Esophagus muscularis mucosa (tissue), 4 donors: ENCODE results near the gene ABCA1. TPM values are rescaled to one million over a fixed set of nuclear protein-coding genes. Genes with fewer than 3 reads are reported as not detected.
"Not testable (repeated sequence)": the region's sequence is repeated elsewhere in the genome, so short reads cannot be mapped to it uniquely, and the experiment has no call there.

ENCODE experiments used
- DNase-seq: peaks from one replicate; pipeline ENCODE4 v3.0.0-alpha.2; 2017; ENCODE audit errors: extremely low spot score
- H3K27ac ChIP-seq, 4 donors: fragments of 200-600 bp; sonication (generic); replicated peaks in 1 of 4; 1 replicate in 3 of 4; 2 replicates in 1 of 4; pipeline ENCODE4 v1.5.1; 2016 to 2019; ENCODE audit warnings: mild to moderate bottlenecking in 1 of 4
- H3K27me3 ChIP-seq, 4 donors: fragments of 200-600 bp; sonication (generic); one replicate each; pipeline versions ENCODE4 v1.5.1 to v1.6.0; 2016 to 2019
- H3K36me3 ChIP-seq, 4 donors: fragments of 200-600 bp; sonication (generic); one replicate each; pipeline ENCODE4 v1.5.1; 2016 to 2019
- H3K4me1 ChIP-seq, 4 donors: fragments of 200-600 bp; sonication (generic); one replicate each; pipeline ENCODE4 v1.5.1; 2016 to 2019
- H3K4me3 ChIP-seq, 4 donors: fragments of 200-600 bp; sonication (generic); 1 replicate in 2 of 4; 2 replicates in 2 of 4; pipeline ENCODE4 v1.5.1; 2016 to 2019; ENCODE audit warnings: mild to moderate bottlenecking in 4 of 4, moderate library complexity in 1 of 4
- H3K9me3 ChIP-seq, 4 donors: fragments of 200-600 bp; sonication (generic); 1 replicate in 3 of 4; 2 replicates in 1 of 4; pipeline ENCODE4 v1.5.1; 2016 to 2019
- CTCF ChIP-seq, 3 experiments: fragments of 200-600 bp in 2 of 3; fragments of 450-650 bp in 1 of 3; sonication (generic) in 2 of 3; IDR thresholded peaks; one replicate each; pipeline ENCODE4 v1.5.1; 2017 to 2019; ENCODE audit warnings: antibody characterized with exemption in 3 of 3, mild to moderate bottlenecking in 2 of 3, moderate library complexity in 1 of 3
- EP300 ChIP-seq: sonication (generic); formaldehyde crosslinking; IDR thresholded peaks from one replicate; pipeline ENCODE4 v1.6.1; 2017; ENCODE audit warnings: antibody characterized with exemption
- POLR2A ChIP-seq: fragments of 450-650 bp; IDR thresholded peaks from one replicate; pipeline ENCODE4 v1.6.1; 2017; ENCODE audit warnings: antibody characterized with exemption, moderate library complexity, mild to moderate bottlenecking, low read depth
- POLR2AphosphoS5 ChIP-seq, 2 donors: sonication (generic); formaldehyde crosslinking; IDR thresholded peaks; one replicate each; pipeline ENCODE4 v1.6.1; 2017; ENCODE audit warnings: antibody characterized with exemption in 2 of 2
- WGBS: methylation state at CpG from one replicate; pipeline ENCODE4 v1.1.5; 2018; 5-methylcytosine and 5-hydroxymethylcytosine counted together
- intact Hi-C: fragments of 100-400 bp; cut with DNase I; formaldehyde crosslinking; loops from one replicate; pipeline ENCODE4 v1.15.1; 2023
- total RNA-seq, 4 donors: library from RNA; depleted of rRNA; stranded (reverse); fragments of >200 nt; gene quantifications; one replicate each; pipeline versions ENCODE4 v1.1.0 to v1.2.1, GENCODE V29; 2016

Gene ABCA1
- total RNA-seq, 4 donors from 2014 or later, result 47.8 to 73.9 (median 54.7) TPM

GRCh38 chr9:104961238-104961637, 33.3 kb upstream of the ABCA1 start:
- 69% methylated on average over 5 of the region's 5 CpGs for WGBS
- no peak overlapping the region for H3K4me3 ChIP-seq
- TF ChIP-seq POLR2AphosphoS5 (IDR thresholded peaks at IDR 0.05), result no peak
- TF ChIP-seq CTCF (IDR thresholded peaks at IDR 0.05), result no peak
- no peak for TF ChIP-seq POLR2A
- TF ChIP-seq EP300, result no peak
- H3K9me3 ChIP-seq, result no peaks in the 10 kb centered on the region
- no peaks in the 10 kb centered on the region for H3K4me1 ChIP-seq
- H3K27ac ChIP-seq, result no peak overlapping the region
- intact Hi-C loops, result no loop called here
- H3K36me3 ChIP-seq, result no peaks in the 10 kb centered on the region
- no peak for DNase-seq
- H3K27me3 ChIP-seq, result no peaks in the 10 kb centered on the region

GRCh38 chr9:104960662-104961061, 32.7 kb upstream of the ABCA1 start:
- Histone ChIP-seq H3K36me3 (no peaks in the 10 kb centered on the region), H3K27me3 (no peaks in the 10 kb centered on the region), H3K9me3 (no peaks in the 10 kb centered on the region), H3K4me1 (no peaks in the 10 kb centered on the region), H3K4me3 (no peak overlapping the region), H3K27ac (no peak overlapping the region)
- intact Hi-C loops, result no loop called here
- no peak for TF ChIP-seq CTCF (IDR thresholded peaks at IDR 0.05)
- TF ChIP-seq POLR2AphosphoS5 (IDR thresholded peaks at IDR 0.05), result no peak
- TF ChIP-seq EP300, result no peak
- no peak for TF ChIP-seq POLR2A
- no peak for DNase-seq
- 44% methylated on average over 2 of the region's 2 CpGs for WGBS

GRCh38 chr9:104958751-104959150, 30.8 kb upstream of the ABCA1 start:
- Histone ChIP-seq H3K4me3 (no peak overlapping the region), H3K27ac (no peak overlapping the region), H3K36me3 (no peaks in the 10 kb centered on the region), H3K27me3 (no peaks in the 10 kb centered on the region), H3K9me3 (no peaks in the 10 kb centered on the region), H3K4me1 (no peaks in the 10 kb centered on the region)
- 41% methylated on average over 1 of the region's 1 CpG for WGBS
- intact Hi-C loops, result no loop called here
- DNase-seq, result no peak
- TF ChIP-seq EP300 (no peak), POLR2A (no peak), CTCF (IDR thresholded peaks at IDR 0.05) (no peak), POLR2AphosphoS5 (IDR thresholded peaks at IDR 0.05) (no peak)

GRCh38 chr9:104958006-104958405, 30.1 kb upstream of the ABCA1 start:
- H3K36me3 ChIP-seq, H3K9me3 ChIP-seq, DNase-seq, H3K4me3 ChIP-seq, H3K27me3 ChIP-seq, H3K27ac ChIP-seq, H3K4me1 ChIP-seq, intact Hi-C loops: not testable (repeated sequence)
- 76% methylated on average over 4 of the region's 4 CpGs for WGBS

- Histone ChIP-seq H3K36me3 (no peaks in the 10 kb centered on the region), H3K27ac (no peak overlapping the region), H3K27me3 (no peaks in the 10 kb centered on the region), H3K4me3 (no peak overlapping the region), H3K4me1 (no peaks in the 10 kb centered on the region), H3K9me3 (no peaks in the 10 kb centered on the region)
- WGBS, result 71% methylated on average over 4 of the region's 4 CpGs
- intact Hi-C loops, result no loop called here
- DNase-seq, result no peak
- TF ChIP-seq CTCF (IDR thresholded peaks at IDR 0.05), result no peak
- no peak for TF ChIP-seq POLR2AphosphoS5 (IDR thresholded peaks at IDR 0.05)
- TF ChIP-seq EP300, result no peak
- TF ChIP-seq POLR2A, result no peak
Observed at GRCh38 chr9:104951487-104951886, 23.5 kb upstream of the ABCA1 start.
